RWPE2 (cell line): Measurements from ENCODE around the gene CCNB2.

Experiments used
- ATAC-seq: fragments of 200-7000 bp; cut with Tn5 transposase; 3 replicates; pipeline ENCODE4 v1.9.1; 2021; ENCODE audit warnings: low read depth
- DNase-seq: peaks from one replicate; pipeline ENCODE4 v3.0.0-alpha.2; 2020; ENCODE audit warnings: low spot score
- H3K27ac ChIP-seq: fragments of 450-650 bp; 2 replicates; pipeline ENCODE4 v1.5.1; 2017; ENCODE audit warnings: mild to moderate bottlenecking; ENCODE audit not compliant: poor library complexity, severe bottlenecking
- H3K27me3 ChIP-seq: fragments of 250-450 bp; sonication (Bioruptor Pico); 2 replicates; pipeline ENCODE4 v1.5.1; 2021; ENCODE audit warnings: mild to moderate bottlenecking, moderate library complexity; ENCODE audit not compliant: insufficient read depth, poor library complexity, severe bottlenecking
- H3K36me3 ChIP-seq: fragments of 250-450 bp; sonication (Bioruptor Pico); 2 replicates; pipeline ENCODE4 v1.5.1; 2020; ENCODE audit warnings: low read depth, mild to moderate bottlenecking, moderate library complexity
- H3K4me1 ChIP-seq: fragments of 250-450 bp; sonication (Bioruptor Pico); 2 replicates; pipeline ENCODE4 v1.5.1; 2021; ENCODE audit warnings: mild to moderate bottlenecking, moderate library complexity; ENCODE audit not compliant: insufficient read depth, poor library complexity, severe bottlenecking
- H3K4me3 ChIP-seq: fragments of 250-450 bp; sonication (Bioruptor Pico); 2 replicates; pipeline ENCODE4 v1.5.1; 2021; ENCODE audit warnings: mild to moderate bottlenecking, moderate library complexity; ENCODE audit not compliant: severe bottlenecking
- H3K9me3 ChIP-seq: fragments of 250-450 bp; sonication (Bioruptor Pico); 2 replicates; pipeline ENCODE4 v1.5.1; 2021; ENCODE audit warnings: mild to moderate bottlenecking, moderate library complexity; ENCODE audit not compliant: severe bottlenecking
- CTCF ChIP-seq: fragments of 450-650 bp; IDR thresholded peaks from one replicate; pipeline ENCODE4 v1.5.1; 2017; ENCODE audit warnings: mild to moderate bottlenecking, moderate library complexity; ENCODE audit not compliant: poor library complexity, severe bottlenecking

Gene CCNB2

GRCh38 chr15:59104912-59105732 lies at the start of gene CCNB2:
Gene CCNB2, plus strand, starts transcription at chr15:59105146. Its CDS starts 123 bp downstream, at chr15:59105269.
- peak; percentile 91 for DNase-seq
- no peak for TF ChIP-seq CTCF
- peak; percentile 98 for ATAC-seq
- H3K27me3 ChIP-seq: no peaks in the 10 kb centered on the region
- peaks cover 11% of the 10 kb centered on the region for H3K4me1 ChIP-seq
- H3K9me3 ChIP-seq: no peaks in the 10 kb centered on the region
- H3K27ac ChIP-seq: peak within 1 kb of the TSS; percentile 67
- peaks cover 48% of the 10 kb centered on the region for H3K36me3 ChIP-seq
- H3K4me3 ChIP-seq: peak within 1 kb of the TSS; percentile 87

GRCh38 chr15:59059076-59059597 lies 45.8 kb upstream of the CCNB2 start:
- Histone ChIP-seq H3K36me3 (peaks cover 96% of the 10 kb centered on the region), H3K27ac (no peak overlapping the region), H3K27me3 (no peaks in the 10 kb centered on the region), H3K4me1 (no peaks in the 10 kb centered on the region), H3K9me3 (no peaks in the 10 kb centered on the region), H3K4me3 (no peak overlapping the region)
- TF ChIP-seq CTCF: no peak
- DNase-seq (no peak), ATAC-seq (no peak)

DNA sequence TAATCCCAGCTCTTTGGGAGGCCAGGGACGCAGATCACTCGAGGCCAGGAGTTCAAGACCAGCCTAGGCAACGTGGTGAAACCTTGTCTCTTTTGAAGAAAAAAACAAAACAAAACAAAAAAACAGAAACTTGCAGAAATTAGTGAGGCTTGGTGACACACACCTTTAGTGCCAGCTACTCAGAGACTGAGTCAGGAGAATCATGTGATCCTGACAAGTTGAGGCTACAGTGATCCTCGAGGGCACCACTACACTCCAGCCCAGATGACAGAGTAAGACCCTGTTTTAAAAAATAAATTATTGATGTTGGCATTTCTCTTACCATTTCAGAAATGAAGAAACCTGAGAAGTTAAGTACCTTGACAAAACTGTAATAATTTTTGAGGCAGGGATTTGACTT lies 44.6 kb upstream of the CCNB2 start:
- H3K36me3 ChIP-seq: peaks cover 89% of the 10 kb centered on the region
- H3K27ac ChIP-seq: no peak overlapping the region
- no peak overlapping the region for H3K4me3 ChIP-seq
- ATAC-seq (no peak), DNase-seq (no peak)
- H3K27me3 ChIP-seq: no peaks in the 10 kb centered on the region
- H3K4me1 ChIP-seq: no peaks in the 10 kb centered on the region
- H3K9me3 ChIP-seq: no peaks in the 10 kb centered on the region
- TF ChIP-seq CTCF: no peak

GRCh38 chr15:59063042-59063441 lies 41.9 kb upstream of the CCNB2 start:
- H3K4me3 ChIP-seq: no peak overlapping the region
- H3K27me3 ChIP-seq: no peaks in the 10 kb centered on the region
- peaks cover 90% of the 10 kb centered on the region for H3K36me3 ChIP-seq
- no peak for TF ChIP-seq CTCF
- no peak overlapping the region for H3K27ac ChIP-seq
- DNase-seq: no peak
- ATAC-seq: no peak
- no peaks in the 10 kb centered on the region for H3K9me3 ChIP-seq
- no peaks in the 10 kb centered on the region for H3K4me1 ChIP-seq

GRCh38 chr15:59069430-59069829 lies 35.5 kb upstream of the CCNB2 start:
- Histone ChIP-seq H3K4me3 (no peak overlapping the region), H3K9me3 (no peaks in the 10 kb centered on the region), H3K27me3 (no peaks in the 10 kb centered on the region), H3K4me1 (no peaks in the 10 kb centered on the region), H3K27ac (no peak overlapping the region), H3K36me3 (peaks cover 65% of the 10 kb centered on the region)
- ATAC-seq: no peak
- no peak for TF ChIP-seq CTCF
- no peak for DNase-seq
